ENCODE results near the gene FAM24B. TPM values are rescaled to one million over a fixed set of nuclear protein-coding genes. Genes with fewer than 3 reads are reported as not detected.

FAM24B gene
- total RNA-seq, 1 donor from 2014 or later = 2.6 TPM

DNA sequence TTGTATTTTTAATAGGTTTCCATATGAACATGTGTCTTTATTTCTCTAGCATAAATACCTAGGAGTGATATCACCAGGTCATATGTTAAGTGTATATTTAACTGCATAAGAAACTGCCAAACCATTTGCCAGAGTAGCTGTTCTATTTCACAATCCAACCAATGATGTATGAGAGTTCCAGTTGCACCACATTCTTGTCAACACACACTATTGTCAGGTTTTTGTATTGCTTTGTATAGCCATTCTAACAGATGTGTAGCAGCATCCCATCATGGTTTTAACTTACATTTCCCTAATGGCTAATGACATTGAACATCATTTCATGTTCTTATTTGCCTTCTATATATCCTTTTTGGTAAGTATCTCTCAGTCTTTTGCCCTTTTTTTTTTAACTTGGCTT is 37.8 kb downstream of the FAM24B start:
- H3K36me3 Mint-ChIP-seq (ENCODE audit: low read depth, unreplicated experiment) = peaks cover 9% of the 10 kb centered on the region
- Histone ChIP-seq H3K79me2 (ENCODE audit: insufficient read depth, low read length) (no peaks in the 10 kb centered on the region), H3K9ac (ENCODE audit: low read length) (no peak overlapping the region), H3K27ac (ENCODE audit: low read depth, low read length) (no peak overlapping the region), H3K27me3 (ENCODE audit: insufficient read depth, low read length) (no peaks in the 10 kb centered on the region), H3K4me1 (ENCODE audit: insufficient read depth, low read length) (no peaks in the 10 kb centered on the region), H4K20me1 (ENCODE audit: insufficient read depth, low read length) (no peaks in the 10 kb centered on the region), H3K9me3 (ENCODE audit: insufficient read depth, low read depth, low read length) (no peaks in the 10 kb centered on the region), H2AFZ (ENCODE audit: low read depth, low read length) (no peak overlapping the region), H3K4me3 (ENCODE audit: insufficient read depth, low read depth, low read length) (no peak overlapping the region), H3K4me2 (ENCODE audit: low read length) (no peak overlapping the region), H3K36me3 (ENCODE audit: insufficient read depth, low read length) (peaks cover 2% of the 10 kb centered on the region)
- TF ChIP-seq, protein P1, sequence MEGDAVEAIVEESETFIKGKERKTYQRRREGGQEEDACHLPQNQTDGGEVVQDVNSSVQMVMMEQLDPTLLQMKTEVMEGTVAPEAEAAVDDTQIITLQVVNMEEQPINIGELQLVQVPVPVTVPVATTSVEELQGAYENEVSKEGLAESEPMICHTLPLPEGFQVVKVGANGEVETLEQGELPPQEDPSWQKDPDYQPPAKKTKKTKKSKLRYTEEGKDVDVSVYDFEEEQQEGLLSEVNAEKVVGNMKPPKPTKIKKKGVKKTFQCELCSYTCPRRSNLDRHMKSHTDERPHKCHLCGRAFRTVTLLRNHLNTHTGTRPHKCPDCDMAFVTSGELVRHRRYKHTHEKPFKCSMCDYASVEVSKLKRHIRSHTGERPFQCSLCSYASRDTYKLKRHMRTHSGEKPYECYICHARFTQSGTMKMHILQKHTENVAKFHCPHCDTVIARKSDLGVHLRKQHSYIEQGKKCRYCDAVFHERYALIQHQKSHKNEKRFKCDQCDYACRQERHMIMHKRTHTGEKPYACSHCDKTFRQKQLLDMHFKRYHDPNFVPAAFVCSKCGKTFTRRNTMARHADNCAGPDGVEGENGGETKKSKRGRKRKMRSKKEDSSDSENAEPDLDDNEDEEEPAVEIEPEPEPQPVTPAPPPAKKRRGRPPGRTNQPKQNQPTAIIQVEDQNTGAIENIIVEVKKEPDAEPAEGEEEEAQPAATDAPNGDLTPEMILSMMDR (IDR thresholded peaks at IDR 0.05; ENCODE audit: insufficient read depth, low read depth, low read length) = no peak
- peaks cover 2% of the 10 kb centered on the region for H3K9me3 Mint-ChIP-seq (ENCODE audit: unreplicated experiment)
- no peak overlapping the region for H3K27ac Mint-ChIP-seq (ENCODE audit: unreplicated experiment)
- H3K4me1 Mint-ChIP-seq (ENCODE audit: low read depth, unreplicated experiment) = no peaks in the 10 kb centered on the region
- DNase-seq (ENCODE audit: low read depth) (no peak), FAIRE-seq (no peak)
- H3K27me3 Mint-ChIP-seq (ENCODE audit: low read depth, unreplicated experiment) = peaks cover 2% of the 10 kb centered on the region
- no peak overlapping the region for H3K4me3 Mint-ChIP-seq (ENCODE audit: unreplicated experiment)

DNA sequence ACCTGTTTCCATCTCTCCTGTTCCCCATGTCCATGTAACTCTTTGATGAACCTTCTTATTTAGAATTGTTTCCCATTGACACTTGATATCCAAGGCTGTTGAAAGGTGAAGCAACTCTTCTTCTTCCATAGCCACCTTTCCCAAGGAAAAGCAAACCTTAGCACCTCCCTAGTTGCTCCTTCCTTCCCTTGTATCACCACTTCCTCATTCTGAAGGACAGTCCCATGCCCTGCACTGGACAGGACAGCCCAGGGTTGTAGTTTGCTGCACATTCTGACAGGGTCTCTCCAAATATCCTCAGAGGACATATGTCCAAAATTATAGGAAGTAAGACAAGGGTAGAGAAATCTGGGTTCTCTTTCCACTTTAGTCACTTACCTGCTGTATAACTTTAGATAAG is 39.9 kb downstream of the FAM24B start:
- FAIRE-seq (no peak), DNase-seq (ENCODE audit: low read depth) (no peak)
- Histone ChIP-seq H3K9ac (ENCODE audit: low read length) (no peak overlapping the region), H3K36me3 (ENCODE audit: insufficient read depth, low read length) (peaks cover 5% of the 10 kb centered on the region), H3K4me2 (ENCODE audit: low read length) (no peak overlapping the region), H3K9me3 (ENCODE audit: insufficient read depth, low read depth, low read length) (no peaks in the 10 kb centered on the region), H3K27me3 (ENCODE audit: insufficient read depth, low read length) (no peaks in the 10 kb centered on the region), H3K4me1 (ENCODE audit: insufficient read depth, low read length) (no peaks in the 10 kb centered on the region), H3K79me2 (ENCODE audit: insufficient read depth, low read length) (no peaks in the 10 kb centered on the region), H3K4me3 (ENCODE audit: insufficient read depth, low read depth, low read length) (no peak overlapping the region), H3K27ac (ENCODE audit: low read depth, low read length) (no peak overlapping the region), H4K20me1 (ENCODE audit: insufficient read depth, low read length) (no peaks in the 10 kb centered on the region), H2AFZ (ENCODE audit: low read depth, low read length) (no peak overlapping the region)
- no peaks in the 10 kb centered on the region for H3K27me3 Mint-ChIP-seq (ENCODE audit: low read depth, unreplicated experiment)
- H3K36me3 Mint-ChIP-seq (ENCODE audit: low read depth, unreplicated experiment) = peaks cover 6% of the 10 kb centered on the region
- no peak overlapping the region for H3K4me3 Mint-ChIP-seq (ENCODE audit: unreplicated experiment)
- no peak overlapping the region for H3K27ac Mint-ChIP-seq (ENCODE audit: unreplicated experiment)
- H3K9me3 Mint-ChIP-seq (ENCODE audit: unreplicated experiment) = no peaks in the 10 kb centered on the region
- TF ChIP-seq, protein P1 (IDR thresholded peaks at IDR 0.05; ENCODE audit: insufficient read depth, low read depth, low read length) = no peak
- TF ChIP-seq EZH2 (IDR thresholded peaks at IDR 0.05; ENCODE audit: insufficient read depth, low read length) = no peak
- no peaks in the 10 kb centered on the region for H3K4me1 Mint-ChIP-seq (ENCODE audit: low read depth, unreplicated experiment)

DNA sequence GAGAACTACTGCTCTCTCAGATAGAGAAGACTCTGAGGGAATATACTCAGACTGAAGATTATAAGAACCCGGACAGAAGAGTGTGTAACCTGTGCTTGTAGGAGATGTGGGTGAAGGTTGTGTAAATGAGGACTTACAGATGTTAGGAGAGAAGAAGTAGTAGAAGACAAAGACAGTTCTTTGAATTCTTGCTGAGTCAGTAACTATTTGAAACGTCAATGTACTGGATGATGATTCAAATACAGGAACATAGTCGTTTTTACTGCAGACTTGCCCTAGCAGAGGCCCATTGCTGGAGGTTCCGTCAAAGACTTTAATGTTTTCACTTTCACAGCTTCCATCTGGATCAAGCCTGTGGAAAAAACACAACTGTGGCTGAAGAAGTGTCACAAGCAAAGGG is 40.5 kb downstream of the FAM24B start:
- TF ChIP-seq EZH2 (IDR thresholded peaks at IDR 0.05; ENCODE audit: insufficient read depth, low read length) = no peak
- TF ChIP-seq, protein P1 (IDR thresholded peaks at IDR 0.05; ENCODE audit: insufficient read depth, low read depth, low read length) = no peak
- FAIRE-seq (no peak), DNase-seq (ENCODE audit: low read depth) (no peak)
- peaks cover 6% of the 10 kb centered on the region for H3K36me3 Mint-ChIP-seq (ENCODE audit: low read depth, unreplicated experiment)
- no peaks in the 10 kb centered on the region for H3K4me1 ChIP-seq (ENCODE audit: insufficient read depth, low read length)
- H3K9me3 ChIP-seq (ENCODE audit: insufficient read depth, low read depth, low read length) = no peaks in the 10 kb centered on the region
- H4K20me1 ChIP-seq (ENCODE audit: insufficient read depth, low read length) = no peaks in the 10 kb centered on the region
- no peak overlapping the region for H2AFZ ChIP-seq (ENCODE audit: low read depth, low read length)
- no peaks in the 10 kb centered on the region for H3K9me3 Mint-ChIP-seq (ENCODE audit: unreplicated experiment)
- no peak overlapping the region for H3K27ac ChIP-seq (ENCODE audit: low read depth, low read length)
- no peak overlapping the region for H3K27ac Mint-ChIP-seq (ENCODE audit: unreplicated experiment)
- H3K4me3 ChIP-seq (ENCODE audit: insufficient read depth, low read depth, low read length) = no peak overlapping the region
- peaks cover 5% of the 10 kb centered on the region for H3K36me3 ChIP-seq (ENCODE audit: insufficient read depth, low read length)
- H3K4me1 Mint-ChIP-seq (ENCODE audit: low read depth, unreplicated experiment) = no peaks in the 10 kb centered on the region
- H3K27me3 ChIP-seq (ENCODE audit: insufficient read depth, low read length) = no peaks in the 10 kb centered on the region
- H3K4me3 Mint-ChIP-seq (ENCODE audit: unreplicated experiment) = no peak overlapping the region
- no peak overlapping the region for H3K9ac ChIP-seq (ENCODE audit: low read length)
- no peak overlapping the region for H3K4me2 ChIP-seq (ENCODE audit: low read length)
- no peaks in the 10 kb centered on the region for H3K79me2 ChIP-seq (ENCODE audit: insufficient read depth, low read length)
- no peaks in the 10 kb centered on the region for H3K27me3 Mint-ChIP-seq (ENCODE audit: low read depth, unreplicated experiment)
